ENCODE measurements around the gene ELL.

The ELL gene

GRCh38 chr19:18521692-18522123 is at the start of gene ELL:
Gene ELL (minus strand): TSS chr19:18522070. CDS start chr19:18522055, 15 bp downstream.
- DNase-seq (ENCODE audit: extremely low read depth, low read depth): no peak
- TF ChIP-seq CTCF (IDR thresholded peaks at IDR 0.05; ENCODE audit: low read depth, low read length, missing control alignments): no peak
- H3K4me3 ChIP-seq (replicated peaks; ENCODE audit: low read depth, low read length): peak within 1 kb of the TSS; percentile 68

GRCh38 chr19:18568367-18568766 is 46.5 kb upstream of the ELL start:
- TF ChIP-seq CTCF (IDR thresholded peaks at IDR 0.05; ENCODE audit: low read depth, low read length, missing control alignments): no peak
- no peak overlapping the region for H3K4me3 ChIP-seq (replicated peaks; ENCODE audit: low read depth, low read length)
- no peak for DNase-seq (ENCODE audit: extremely low read depth, low read depth)

- no peak for DNase-seq (ENCODE audit: extremely low read depth, low read depth)
- no peak overlapping the region for H3K4me3 ChIP-seq (replicated peaks; ENCODE audit: low read depth, low read length)
- no peak for TF ChIP-seq CTCF (IDR thresholded peaks at IDR 0.05; ENCODE audit: low read depth, low read length, missing control alignments)
Observed at GRCh38 chr19:18566953-18567352, 45.1 kb upstream of the ELL start.

- no peak overlapping the region for H3K4me3 ChIP-seq (replicated peaks; ENCODE audit: low read depth, low read length)
- DNase-seq (ENCODE audit: extremely low read depth, low read depth): no peak
- TF ChIP-seq CTCF (IDR thresholded peaks at IDR 0.05; ENCODE audit: low read depth, low read length, missing control alignments): no peak
Observed at GRCh38 chr19:18562086-18562485, 40.2 kb upstream of the ELL start.

GRCh38 chr19:18559685-18560084 is 37.8 kb upstream of the ELL start:
- no peak for DNase-seq (ENCODE audit: extremely low read depth, low read depth)
- TF ChIP-seq CTCF (IDR thresholded peaks at IDR 0.05; ENCODE audit: low read depth, low read length, missing control alignments): no peak
- peak overlapping the region; percentile 78; the same call in 1 of the 2 replicates for H3K4me3 ChIP-seq (replicated peaks; ENCODE audit: low read depth, low read length)

- no peak for TF ChIP-seq CTCF (IDR thresholded peaks at IDR 0.05; ENCODE audit: low read depth, low read length, missing control alignments)
- peak overlapping the region; percentile 78 for H3K4me3 ChIP-seq (replicated peaks; ENCODE audit: low read depth, low read length)
- no peak for DNase-seq (ENCODE audit: extremely low read depth, low read depth)
Observed at GRCh38 chr19:18558604-18559003, 36.7 kb upstream of the ELL start.

GRCh38 chr19:18558202-18558555 is 36.3 kb upstream of the ELL start:
- peak overlapping the region; percentile 78 for H3K4me3 ChIP-seq (replicated peaks; ENCODE audit: low read depth, low read length)
- no peak for DNase-seq (ENCODE audit: extremely low read depth, low read depth)
- no peak for TF ChIP-seq CTCF (IDR thresholded peaks at IDR 0.05; ENCODE audit: low read depth, low read length, missing control alignments)
